ENCODE measurements around the gene LBX2. TPM values are rescaled to one million over a fixed set of nuclear protein-coding genes. Genes with fewer than 3 reads are reported as not detected.

LBX2 gene
- polyA plus RNA-seq, 1 of the 3 experiments (the other 2 are of a cell fraction) = 0.03 TPM

DNA sequence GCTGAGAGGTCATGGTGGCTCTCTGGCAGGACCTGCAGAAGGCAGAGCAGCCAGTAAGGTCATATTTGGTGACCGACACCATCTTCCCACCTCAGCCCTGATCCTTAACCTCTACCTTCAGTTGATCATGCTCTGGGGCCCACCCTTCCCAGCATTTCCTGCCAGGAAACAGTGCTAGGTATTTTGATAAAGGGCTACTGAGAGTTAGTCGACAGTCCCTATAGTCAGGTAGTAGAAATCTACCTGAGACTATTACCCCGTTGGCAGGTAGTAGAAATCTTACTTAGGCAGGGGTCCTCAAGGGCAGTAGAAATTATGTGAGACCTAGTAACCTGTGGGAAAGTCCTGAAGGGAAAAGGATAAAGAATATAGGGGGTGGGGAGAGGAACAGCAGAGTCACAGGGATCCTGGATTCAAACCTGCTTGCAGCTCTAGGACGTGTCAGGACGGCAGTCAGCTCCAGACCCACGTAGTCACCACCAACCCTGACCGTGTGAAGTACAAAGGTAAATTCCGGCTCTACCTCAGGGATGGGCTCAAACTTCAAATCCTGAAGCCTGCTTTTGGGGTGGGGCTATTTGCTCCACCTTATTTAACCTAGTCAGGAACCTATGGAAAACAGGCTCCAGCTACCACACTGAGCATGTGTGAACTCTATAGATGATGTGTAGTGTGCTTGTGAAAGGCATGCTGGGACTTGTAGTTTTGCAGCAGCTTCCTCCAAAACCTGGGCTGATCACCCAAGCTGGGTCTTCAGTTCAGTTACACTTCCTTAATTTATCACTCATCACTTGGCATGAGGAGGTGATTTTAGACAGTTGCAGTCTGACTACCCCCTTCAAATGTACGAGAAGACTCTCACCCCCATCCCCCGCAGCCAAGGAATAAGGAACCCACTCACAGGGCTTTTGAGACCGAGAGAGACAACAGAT lies 26.6 kb upstream of the LBX2 start, which contains the start of gene DQX1:
Gene DQX1 (minus strand): TSS at position 515 of the 932 bp plus-strand sequence. CDS start 502 bp downstream, at position 13.
- Histone ChIP-seq H4K20me1 (ENCODE audit: insufficient read depth) (no peaks in the 10 kb centered on the region), H2AFZ (ENCODE audit: low read depth) (no peak within 1 kb of the TSS), H3K27ac (ENCODE audit: low read depth in 2 of 2, low read length in 1 of 2) (no peak within 1 kb of the TSS; a peak in 1 of 4 replicates), H3K9me3 (no peaks in the 10 kb centered on the region), H3K79me2 (ENCODE audit: insufficient read depth) (peaks cover 35% of the 10 kb centered on the region), H3K4me1 (ENCODE audit: control insufficient read depth in 1 of 2, insufficient read depth in 2 of 2, low read depth in 1 of 2, low read length in 1 of 2) (peaks cover 8 to 15% of the 10 kb centered on the region in 2 experiments), H3F3A (replicated peaks; ENCODE audit: insufficient read depth) (peaks cover 3% of the 10 kb centered on the region), H3K4me3 (ENCODE audit: low read depth in 2 of 2, low read length in 1 of 2) (no peak within 1 kb of the TSS), H3K9ac (no peak within 1 kb of the TSS), H3K4me2 (no peak within 1 kb of the TSS), H3K9me2 (no peaks in the 10 kb centered on the region), H3K36me3 (replicated peaks in 1 of 2; ENCODE audit: control insufficient read depth in 1 of 2, insufficient read depth in 2 of 2, low read length in 1 of 2) (peaks cover 22 to 26% of the 10 kb centered on the region in 2 experiments), H3K27me3 (ENCODE audit: insufficient read depth) (no peaks in the 10 kb centered on the region)
- DNase-seq = peak; percentile 52
- WGBS (ENCODE audit: low lambda C conversion rate) = 93% methylated on average over 9 of the region's 11 CpGs
- ChIA-PET POLR2A (interaction anchor here (0.7 to 1.3 kb wide), 4 partner anchors 8 to 17 kb away, joined by 3 to 5 read pairs (median 3); partner anchors contain the start of gene TLX2), CTCF (interaction anchor here (1.0 to 1.8 kb wide), 4 partner anchors 11 to 43 kb away, joined by 3 to 7 read pairs (median 5); partner anchors contain the start of genes CCDC142, PCGF1, TLX2 and TTC31)
- TF ChIP-seq NRF1 (IDR thresholded peaks at IDR 0.05; ENCODE audit: low read depth, low read length) (peak; percentile 44; the same call in 1 of the 2 replicates), EZH2phosphoT487 (IDR thresholded peaks at IDR 0.05; ENCODE audit: borderline replicate concordance, low read depth) (no peak), EP300 (IDR thresholded peaks at IDR 0.05; ENCODE audit: borderline replicate concordance in 1 of 2, low read depth in 1 of 2, low read length in 1 of 2) (no peak), RAD21 (IDR thresholded peaks at IDR 0.05; ENCODE audit: low read length) (no peak)

DNA sequence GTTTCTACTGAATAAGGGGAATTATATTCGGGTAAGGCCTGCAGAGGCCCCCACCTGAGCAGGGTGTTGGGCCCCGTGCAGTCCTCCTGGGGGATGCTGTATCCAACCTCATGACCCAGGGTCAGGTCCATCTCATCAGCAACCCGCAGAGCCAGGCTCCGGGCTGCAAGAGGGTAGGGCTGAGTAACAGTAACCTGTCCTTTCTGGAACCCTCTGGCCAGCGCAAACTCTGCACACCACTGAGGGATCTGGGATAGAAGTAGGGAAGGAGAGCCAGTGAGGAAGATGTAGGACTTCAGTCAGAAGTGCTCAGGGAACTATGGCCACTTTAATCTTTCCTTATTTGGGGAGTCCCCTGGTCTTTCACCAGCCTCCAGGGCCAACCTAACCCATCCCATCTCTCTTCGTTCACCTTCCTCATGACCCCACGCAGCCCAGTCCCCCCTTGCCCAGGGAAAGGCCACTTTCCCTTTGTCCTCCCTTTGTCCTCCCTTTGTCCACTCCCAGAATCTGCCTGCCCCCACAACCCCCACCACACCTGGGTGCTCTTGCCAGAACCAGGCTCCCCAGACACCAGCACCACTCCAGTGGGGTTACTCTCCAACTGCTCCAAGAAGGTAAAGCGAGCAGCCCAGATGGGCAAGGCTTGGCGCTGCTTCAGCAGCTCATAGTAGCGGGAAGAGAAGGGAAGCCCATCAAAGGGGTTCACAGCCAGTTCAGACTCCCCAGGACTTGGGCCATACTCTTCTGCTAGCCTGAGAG lies 25.7 kb upstream of the LBX2 start:
- Histone ChIP-seq H4K20me1 (ENCODE audit: insufficient read depth) (no peaks in the 10 kb centered on the region), H3K4me1 (ENCODE audit: control insufficient read depth in 1 of 2, insufficient read depth in 2 of 2, low read depth in 1 of 2, low read length in 1 of 2) (peaks cover 6 to 12% of the 10 kb centered on the region in 2 experiments; a peak in 3 of 4 replicates), H3K27me3 (ENCODE audit: insufficient read depth) (no peaks in the 10 kb centered on the region), H2AFZ (ENCODE audit: low read depth) (no peak overlapping the region), H3K4me2 (no peak overlapping the region), H3K9ac (no peak overlapping the region), H3K36me3 (replicated peaks in 1 of 2; ENCODE audit: control insufficient read depth in 1 of 2, insufficient read depth in 2 of 2, low read length in 1 of 2) (peaks cover 22 to 26% of the 10 kb centered on the region in 2 experiments), H3F3A (replicated peaks; ENCODE audit: insufficient read depth) (peaks cover 3% of the 10 kb centered on the region), H3K9me2 (no peaks in the 10 kb centered on the region), H3K4me3 (ENCODE audit: low read depth in 2 of 2, low read length in 1 of 2) (no peak overlapping the region), H3K79me2 (ENCODE audit: insufficient read depth) (peaks cover 27% of the 10 kb centered on the region), H3K9me3 (no peaks in the 10 kb centered on the region), H3K27ac (ENCODE audit: low read depth in 2 of 2, low read length in 1 of 2) (no peak overlapping the region)
- POLR2A ChIA-PET = interaction anchor here (1.3 kb wide), 1 partner anchor 7 kb away, joined by 5 read pairs; no protein-coding TSS in a partner anchor
- 91% methylated on average over 8 of the region's 10 CpGs for WGBS (ENCODE audit: low lambda C conversion rate)
- CTCF ChIA-PET = interaction anchor here (1.3 to 1.8 kb wide), 2 partner anchors 18 to 42 kb away, joined by 5 to 7 read pairs; partner anchors contain the start of genes CCDC142, PCGF1 and TTC31
- no peak for DNase-seq
- TF ChIP-seq TCF12 (IDR thresholded peaks at IDR 0.05) = no peak
- no peak for TF ChIP-seq SIN3A (IDR thresholded peaks at IDR 0.05; ENCODE audit: borderline replicate concordance, low read depth, low read length)
- no peak for TF ChIP-seq ELF1 (IDR thresholded peaks at IDR 0.05)
- no peak for TF ChIP-seq EP300 (IDR thresholded peaks at IDR 0.05; ENCODE audit: borderline replicate concordance in 1 of 2, low read depth in 1 of 2, low read length in 1 of 2)
- TF ChIP-seq, protein P1, sequence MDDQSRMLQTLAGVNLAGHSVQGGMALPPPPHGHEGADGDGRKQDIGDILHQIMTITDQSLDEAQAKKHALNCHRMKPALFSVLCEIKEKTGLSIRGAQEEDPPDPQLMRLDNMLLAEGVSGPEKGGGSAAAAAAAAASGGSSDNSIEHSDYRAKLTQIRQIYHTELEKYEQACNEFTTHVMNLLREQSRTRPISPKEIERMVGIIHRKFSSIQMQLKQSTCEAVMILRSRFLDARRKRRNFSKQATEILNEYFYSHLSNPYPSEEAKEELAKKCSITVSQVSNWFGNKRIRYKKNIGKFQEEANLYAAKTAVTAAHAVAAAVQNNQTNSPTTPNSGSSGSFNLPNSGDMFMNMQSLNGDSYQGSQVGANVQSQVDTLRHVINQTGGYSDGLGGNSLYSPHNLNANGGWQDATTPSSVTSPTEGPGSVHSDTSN (IDR thresholded peaks at IDR 0.05) = no peak
- TF ChIP-seq, protein P2, sequence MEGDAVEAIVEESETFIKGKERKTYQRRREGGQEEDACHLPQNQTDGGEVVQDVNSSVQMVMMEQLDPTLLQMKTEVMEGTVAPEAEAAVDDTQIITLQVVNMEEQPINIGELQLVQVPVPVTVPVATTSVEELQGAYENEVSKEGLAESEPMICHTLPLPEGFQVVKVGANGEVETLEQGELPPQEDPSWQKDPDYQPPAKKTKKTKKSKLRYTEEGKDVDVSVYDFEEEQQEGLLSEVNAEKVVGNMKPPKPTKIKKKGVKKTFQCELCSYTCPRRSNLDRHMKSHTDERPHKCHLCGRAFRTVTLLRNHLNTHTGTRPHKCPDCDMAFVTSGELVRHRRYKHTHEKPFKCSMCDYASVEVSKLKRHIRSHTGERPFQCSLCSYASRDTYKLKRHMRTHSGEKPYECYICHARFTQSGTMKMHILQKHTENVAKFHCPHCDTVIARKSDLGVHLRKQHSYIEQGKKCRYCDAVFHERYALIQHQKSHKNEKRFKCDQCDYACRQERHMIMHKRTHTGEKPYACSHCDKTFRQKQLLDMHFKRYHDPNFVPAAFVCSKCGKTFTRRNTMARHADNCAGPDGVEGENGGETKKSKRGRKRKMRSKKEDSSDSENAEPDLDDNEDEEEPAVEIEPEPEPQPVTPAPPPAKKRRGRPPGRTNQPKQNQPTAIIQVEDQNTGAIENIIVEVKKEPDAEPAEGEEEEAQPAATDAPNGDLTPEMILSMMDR (IDR thresholded peaks at IDR 0.05) = no peak
- no peak for TF ChIP-seq TAF1 (IDR thresholded peaks at IDR 0.05; ENCODE audit: borderline replicate concordance, low read depth, low read length)
- TF ChIP-seq FOSL2 (IDR thresholded peaks at IDR 0.05; ENCODE audit: borderline replicate concordance, low read depth) = no peak
- TF ChIP-seq NFIC (IDR thresholded peaks at IDR 0.05; ENCODE audit: borderline replicate concordance) = no peak
- TF ChIP-seq TEAD4 (IDR thresholded peaks at IDR 0.05; ENCODE audit: borderline replicate concordance, insufficient read depth) = no peak
- TF ChIP-seq YY1 (IDR thresholded peaks at IDR 0.05; ENCODE audit: low read depth) = no peak
- no peak for TF ChIP-seq MXI1 (IDR thresholded peaks at IDR 0.05; ENCODE audit: low read depth, low read length)
- TF ChIP-seq, protein P3, sequence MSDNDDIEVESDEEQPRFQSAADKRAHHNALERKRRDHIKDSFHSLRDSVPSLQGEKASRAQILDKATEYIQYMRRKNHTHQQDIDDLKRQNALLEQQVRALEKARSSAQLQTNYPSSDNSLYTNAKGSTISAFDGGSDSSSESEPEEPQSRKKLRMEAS (IDR thresholded peaks at IDR 0.05; ENCODE audit: low read depth) = no peak
- TF ChIP-seq, protein P4, sequence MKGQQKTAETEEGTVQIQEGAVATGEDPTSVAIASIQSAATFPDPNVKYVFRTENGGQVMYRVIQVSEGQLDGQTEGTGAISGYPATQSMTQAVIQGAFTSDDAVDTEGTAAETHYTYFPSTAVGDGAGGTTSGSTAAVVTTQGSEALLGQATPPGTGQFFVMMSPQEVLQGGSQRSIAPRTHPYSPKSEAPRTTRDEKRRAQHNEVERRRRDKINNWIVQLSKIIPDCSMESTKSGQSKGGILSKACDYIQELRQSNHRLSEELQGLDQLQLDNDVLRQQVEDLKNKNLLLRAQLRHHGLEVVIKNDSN (IDR thresholded peaks at IDR 0.05; ENCODE audit: borderline replicate concordance, low read depth) = no peak
